GM19438 (cell line): Measurements from ENCODE around the gene CFHR4.
"Not testable (repeated sequence)": the region's sequence is repeated elsewhere in the genome, so short reads cannot be mapped to it uniquely, and the experiment has no call there.

Experiments
- ATAC-seq: cut with Tn5 transposase; IDR thresholded peaks from one replicate; pipeline ENCODE4 v1.9.1; 2021; ENCODE audit warnings: low read depth; ENCODE audit not compliant: unreplicated experiment

CFHR4 gene

DNA sequence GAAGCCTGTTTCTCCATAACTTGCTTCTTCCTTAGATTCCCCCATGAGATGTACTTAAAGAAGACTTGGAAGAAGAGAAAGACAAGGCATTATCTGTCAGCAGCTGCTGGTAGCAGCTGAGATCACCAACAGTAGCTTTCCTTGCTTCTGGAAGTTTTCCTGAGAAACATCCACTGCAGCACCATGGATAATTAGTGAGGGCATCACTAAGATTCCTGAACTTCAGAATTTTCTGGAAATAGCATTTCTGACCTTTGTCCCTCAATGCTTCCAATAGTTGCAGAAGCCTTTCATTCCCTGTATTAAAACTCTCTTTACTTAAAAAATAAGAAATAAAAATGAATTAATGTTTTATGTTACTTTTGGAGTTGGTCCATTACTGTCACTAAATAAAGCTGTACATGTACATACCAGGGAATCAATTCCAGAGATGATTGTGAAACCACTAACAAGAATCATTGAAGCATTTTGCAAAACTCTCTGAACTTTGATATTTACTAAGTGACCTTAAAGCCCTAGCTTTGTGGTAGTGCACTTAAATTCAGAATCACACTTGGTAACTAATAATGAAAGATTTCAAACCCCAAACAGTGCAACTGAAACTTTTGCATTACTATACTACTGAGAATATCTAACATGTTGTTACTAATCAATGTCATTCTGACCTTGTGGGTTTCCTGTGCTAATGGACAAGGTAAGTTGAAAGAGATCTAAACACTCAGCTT lies at the start of gene CFHR4:
Gene CFHR4, plus strand, starts transcription at position 538 of the 725 bp plus-strand sequence. Its CDS starts 99 bp downstream, at position 637.
- peak; percentile 85 for ATAC-seq

DNA sequence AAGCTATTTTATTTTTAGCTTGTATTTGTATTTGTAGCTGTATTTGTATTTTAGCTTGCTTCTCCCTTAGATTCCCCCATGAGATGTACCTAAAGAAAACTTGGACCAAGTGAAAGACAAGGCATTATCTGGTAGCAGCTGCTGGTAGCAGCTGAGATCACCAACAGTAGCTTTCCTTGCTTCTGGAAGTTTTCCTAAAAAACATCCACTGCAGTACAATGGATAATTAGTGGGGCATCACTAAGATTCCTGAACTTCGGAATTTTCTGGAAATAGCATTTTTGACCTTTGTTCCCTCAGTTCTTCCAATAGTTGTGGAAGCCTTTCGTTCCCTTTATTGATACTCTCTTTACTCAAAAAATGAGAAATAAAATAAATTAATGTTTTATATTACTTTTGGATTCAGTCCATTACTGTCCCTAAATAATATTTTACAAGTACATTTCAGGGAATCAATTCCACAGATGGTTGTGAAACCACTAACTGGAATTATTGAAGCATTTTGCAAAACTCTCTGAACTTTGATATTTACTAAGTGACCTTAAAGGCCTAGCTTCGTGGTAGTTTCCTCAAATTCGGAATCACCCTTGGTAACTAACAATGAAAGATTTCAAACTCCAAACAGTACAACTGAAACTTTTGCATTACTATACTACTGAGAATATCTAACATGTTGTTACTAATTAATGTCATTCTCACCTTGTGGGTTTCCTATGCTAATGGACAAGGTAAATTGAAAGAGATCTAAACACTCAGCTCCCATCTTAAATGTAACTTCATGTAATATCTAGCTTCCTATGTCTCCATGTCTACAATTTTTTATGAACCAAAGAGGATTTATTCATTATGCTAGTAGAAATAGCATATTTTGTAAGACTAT lies 38.0 kb upstream of the CFHR4 start:
- not testable (repeated sequence) for ATAC-seq

- ATAC-seq = no peak
Measured at GRCh38 chr1:196856053-196856452, 31.8 kb upstream of the CFHR4 start.

- ATAC-seq = no peak
Measured at GRCh38 chr1:196857188-196857587, 30.7 kb upstream of the CFHR4 start.

DNA sequence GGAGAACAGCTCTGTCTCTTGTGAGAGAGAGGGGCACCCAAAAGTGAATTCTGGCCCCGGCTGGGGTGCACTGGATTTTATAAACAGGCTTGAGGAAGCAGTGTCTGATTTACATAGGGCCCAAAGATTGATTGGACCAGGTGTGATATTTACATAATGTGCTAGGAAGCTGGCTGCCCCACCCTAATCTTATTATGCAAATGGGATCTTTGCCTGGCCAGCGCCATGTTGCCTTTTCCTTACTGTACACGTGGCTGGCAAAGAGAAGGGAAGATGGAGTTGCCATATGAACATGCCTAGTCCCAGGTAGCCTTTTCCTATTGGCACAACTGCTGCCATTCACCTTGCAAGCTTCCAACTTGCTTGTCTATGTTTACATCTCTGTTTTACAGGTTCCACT lies 29.0 kb upstream of the CFHR4 start:
- ATAC-seq = no peak

- ATAC-seq = no peak
Measured at GRCh38 chr1:196860323-196860884, 27.4 kb upstream of the CFHR4 start.

- ATAC-seq = no peak
Measured at GRCh38 chr1:196861429-196861828, 26.4 kb upstream of the CFHR4 start.

- ATAC-seq = no peak
Measured at GRCh38 chr1:196866974-196867373, 20.9 kb upstream of the CFHR4 start.

DNA sequence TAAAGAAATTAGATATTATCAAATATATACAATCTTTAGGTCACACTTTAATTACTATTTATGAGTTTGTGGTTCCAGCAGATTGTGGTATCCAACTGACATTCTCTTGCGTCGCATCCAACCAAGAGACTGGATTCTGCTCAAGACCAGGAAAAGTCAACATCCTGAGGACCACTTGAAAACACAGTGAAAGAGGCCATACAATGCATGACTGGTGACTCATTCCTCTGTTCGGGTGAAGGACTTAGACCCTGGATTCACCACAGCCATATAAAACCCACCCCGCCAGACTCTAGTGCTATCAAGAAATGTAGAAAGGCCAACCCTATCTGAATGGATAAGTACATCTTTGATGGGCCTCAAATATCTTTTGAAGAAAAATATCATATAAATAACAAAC lies 14.5 kb upstream of the CFHR4 start:
- ATAC-seq = no peak

DNA sequence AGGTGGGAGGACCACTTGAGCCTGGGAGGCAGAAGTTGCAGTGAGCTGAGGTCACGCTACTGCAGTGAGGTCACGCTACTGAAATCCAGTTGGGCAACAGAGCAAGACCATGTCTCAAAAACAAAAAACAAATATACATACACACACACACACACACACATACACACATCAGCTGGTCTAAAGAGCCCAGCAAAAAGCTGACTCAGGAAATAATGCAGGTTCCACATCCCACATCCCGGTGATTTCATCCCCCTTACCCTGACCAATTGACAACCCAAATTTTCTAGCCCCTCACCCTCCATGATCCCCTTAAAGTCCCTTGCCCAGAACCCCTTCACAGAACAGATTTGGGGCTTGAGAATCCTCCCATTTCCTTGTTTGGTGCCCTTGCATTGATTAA lies 11.9 kb upstream of the CFHR4 start:
- ATAC-seq = no peak

DNA sequence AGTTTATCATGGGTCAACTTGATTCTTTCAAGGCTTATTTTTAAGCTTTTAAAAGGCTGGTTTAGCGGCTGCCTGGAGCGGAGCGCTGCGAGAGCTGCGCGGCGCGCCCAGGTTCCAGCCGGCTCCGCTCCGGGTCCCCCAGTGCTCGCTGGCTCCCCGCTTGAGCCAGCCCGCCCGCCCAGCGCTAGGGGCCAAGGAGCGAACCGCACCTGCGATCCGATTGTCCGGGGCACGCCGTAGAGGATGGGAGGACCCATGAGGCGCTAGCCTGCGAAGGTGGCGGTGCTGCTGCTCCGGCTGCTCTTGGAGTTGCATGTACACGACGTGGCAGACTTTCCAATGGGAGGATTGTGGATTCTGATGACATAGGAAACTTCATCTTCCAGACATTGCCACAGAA lies 9.9 kb upstream of the CFHR4 start:
- ATAC-seq = no peak

DNA sequence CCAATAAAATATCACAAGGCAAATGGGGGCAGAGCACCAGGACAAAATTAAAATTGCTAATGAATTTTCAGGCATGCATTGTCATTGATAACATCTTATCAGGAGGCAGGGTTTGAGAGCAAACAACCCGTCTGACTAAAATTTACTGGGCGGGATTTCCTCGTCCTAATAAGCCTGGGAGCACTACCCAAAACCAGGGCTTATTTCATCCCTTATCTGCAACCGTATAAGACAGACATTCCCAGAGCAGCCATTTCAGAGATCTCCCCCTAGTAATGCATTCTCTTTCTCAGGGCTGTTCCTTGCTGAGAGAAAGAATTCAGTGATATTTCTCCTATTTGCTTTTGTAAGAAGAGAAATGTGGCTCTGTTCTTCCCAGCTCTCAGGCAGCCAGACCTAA lies 1.3 kb upstream of the CFHR4 start:
- not testable (repeated sequence) for ATAC-seq

DNA sequence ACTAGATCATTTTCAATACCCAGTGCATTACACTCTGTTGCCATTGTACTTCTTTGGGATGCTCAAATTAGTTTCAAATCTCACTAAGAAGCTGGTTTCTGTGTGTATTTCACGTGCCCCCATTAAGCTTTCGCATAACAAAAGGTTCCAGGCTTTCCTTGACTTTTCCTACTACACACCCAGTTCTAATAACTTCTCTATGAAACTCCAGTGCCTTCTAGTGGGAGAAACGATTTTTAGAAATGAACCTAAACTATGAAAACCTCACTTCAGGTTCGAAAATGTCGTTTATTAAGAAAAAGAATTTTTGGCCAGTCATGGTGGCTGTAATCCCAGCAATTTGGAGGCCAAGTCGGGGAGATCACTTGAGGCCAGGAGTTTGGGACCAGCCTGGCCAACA lies 2.8 kb downstream of the CFHR4 start:
- no peak for ATAC-seq

DNA sequence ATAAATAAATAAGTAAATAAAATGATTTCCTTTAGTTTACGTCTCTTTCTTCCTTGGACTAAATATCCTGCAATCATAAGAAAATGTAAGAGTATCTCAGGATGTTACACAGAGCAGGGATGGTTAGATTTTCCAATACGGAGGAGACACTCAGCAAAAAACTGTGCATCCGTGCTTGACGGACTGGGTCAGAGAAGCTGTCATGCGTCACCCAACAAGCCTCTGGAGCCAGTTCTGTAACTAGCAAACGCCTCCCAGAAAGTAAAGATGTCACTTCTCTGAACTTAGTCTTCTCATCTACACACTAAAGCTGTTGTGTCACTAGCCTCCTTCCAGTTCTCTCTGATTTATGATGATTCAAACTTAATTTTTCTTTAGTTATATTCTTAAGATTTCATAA lies 3.4 kb downstream of the CFHR4 start:
- ATAC-seq = no peak

DNA sequence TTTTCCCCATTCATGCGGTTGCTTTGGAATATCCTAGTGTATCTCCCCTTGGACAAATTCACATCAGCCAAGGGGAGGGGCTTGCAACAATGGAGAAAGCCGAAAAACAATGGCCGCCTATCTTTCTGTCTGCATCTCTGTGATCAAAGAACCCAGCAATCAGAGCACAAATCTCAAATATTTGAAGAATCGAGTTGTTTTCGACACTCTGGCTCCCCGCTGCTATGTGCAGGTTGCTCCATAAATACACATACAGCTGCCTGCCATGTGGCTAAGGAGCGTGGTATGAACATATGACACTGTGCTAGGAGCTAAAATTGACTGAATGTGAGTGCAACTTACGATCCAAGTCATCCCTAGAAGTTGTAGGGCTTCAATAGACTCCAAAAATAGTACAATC lies 8.5 kb downstream of the CFHR4 start:
- ATAC-seq = no peak

DNA sequence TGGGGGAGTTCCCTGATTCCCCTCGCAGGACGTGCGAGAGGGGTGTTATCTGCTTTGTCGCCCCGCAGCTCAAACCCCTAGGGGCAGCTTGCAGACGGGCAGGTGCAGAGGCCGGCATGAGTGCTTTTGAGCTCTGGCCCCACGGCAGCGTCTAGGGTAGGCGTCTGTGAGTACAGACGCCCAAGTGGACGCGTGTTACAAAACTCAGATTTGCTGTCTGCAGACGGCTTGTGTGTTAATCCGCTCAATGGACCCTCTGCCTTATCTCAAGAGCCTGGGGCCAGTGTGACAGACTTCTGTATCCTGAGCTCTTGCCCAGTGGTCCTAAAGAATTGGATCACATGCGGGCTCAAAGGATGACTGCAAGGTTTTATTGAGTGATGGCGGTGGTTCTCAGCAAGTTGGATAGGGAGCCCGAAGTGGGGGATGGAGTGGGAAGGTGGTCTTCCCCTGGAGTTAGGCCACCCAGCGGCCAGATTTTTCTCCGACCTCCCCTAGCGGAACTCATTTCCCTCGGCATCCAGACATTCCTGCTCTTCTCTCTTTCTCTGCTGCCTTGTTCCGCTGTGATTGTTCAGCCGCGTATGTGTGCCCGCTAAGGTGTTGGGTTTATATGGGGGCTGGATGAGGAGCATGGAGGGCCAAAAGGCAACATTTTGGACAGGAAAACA lies 9.4 kb downstream of the CFHR4 start:
- no peak for ATAC-seq

DNA sequence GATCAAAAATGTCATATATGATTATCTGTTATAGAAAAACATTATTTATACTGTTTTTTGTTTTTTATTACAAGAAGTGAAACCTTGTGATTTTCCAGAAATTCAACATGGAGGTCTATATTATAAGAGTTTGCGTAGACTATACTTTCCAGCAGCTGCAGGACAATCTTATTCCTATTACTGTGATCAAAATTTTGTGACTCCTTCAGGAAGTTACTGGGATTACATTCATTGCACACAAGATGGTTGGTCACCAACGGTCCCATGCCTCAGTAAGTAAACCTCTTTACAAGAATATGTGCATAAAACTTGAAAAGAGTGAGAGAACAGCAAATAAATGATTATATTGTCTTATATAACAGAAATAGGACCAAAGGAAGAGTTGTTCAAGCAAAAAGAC lies 14.5 kb downstream of the CFHR4 start:
- ATAC-seq = no peak

DNA sequence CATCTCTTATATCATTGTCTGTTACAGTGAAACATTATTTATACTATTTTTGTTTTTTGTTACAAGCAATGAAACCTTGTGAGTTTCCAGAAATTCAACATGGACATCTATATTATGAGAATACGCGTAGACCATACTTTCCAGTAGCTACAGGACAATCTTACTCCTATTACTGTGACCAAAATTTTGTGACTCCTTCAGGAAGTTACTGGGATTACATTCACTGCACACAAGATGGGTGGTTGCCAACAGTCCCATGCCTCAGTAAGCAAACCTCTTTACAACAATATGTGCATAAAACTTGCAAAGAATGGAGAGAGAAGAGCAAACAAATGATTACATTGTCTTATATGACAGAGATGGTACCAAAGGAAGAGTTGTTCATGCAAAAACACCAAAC lies 22.4 kb downstream of the CFHR4 start:
- no peak for ATAC-seq

- ATAC-seq = not testable (repeated sequence)
Measured at GRCh38 chr1:196912283-196912682, 24.4 kb downstream of the CFHR4 start.

GRCh38 chr1:196926839-196927238 lies 39.0 kb downstream of the CFHR4 start:
- not testable (repeated sequence) for ATAC-seq

DNA sequence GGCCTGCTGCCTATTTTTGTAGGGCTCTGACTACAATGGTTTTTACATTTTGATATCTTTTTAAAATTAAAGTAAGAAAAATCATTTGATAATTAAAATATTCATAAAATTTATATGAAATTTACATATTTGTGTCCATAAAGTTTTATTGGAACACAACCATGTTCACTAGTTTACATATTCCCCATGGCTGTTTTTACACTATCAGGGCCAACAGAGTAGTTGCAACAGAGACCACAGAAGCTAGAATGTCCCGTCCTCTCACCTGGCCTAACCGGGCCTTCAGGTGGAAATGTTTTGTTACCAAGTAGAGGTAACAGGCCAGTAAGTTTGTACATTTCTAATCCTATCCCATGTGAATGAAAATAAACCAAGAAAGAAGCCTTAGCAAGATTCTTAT lies 45.0 kb downstream of the CFHR4 start:
- ATAC-seq = not testable (repeated sequence)
